Gastrocnemius medialis (tissue), 4 donors: Measurements from ENCODE around the gene HES4.

Source experiments
- CTCF ChIP-seq, 5 experiments: fragments of 450-650 bp in 3 of 5; fragments of 200-600 bp in 2 of 5; sonication (generic) in 2 of 5; IDR thresholded peaks in 4 of 5; conservative IDR thresholded peaks in 1 of 5; 1 replicate in 4 of 5; 2 replicates in 1 of 5; pipeline ENCODE4 v1.5.1; 2016 to 2019; ENCODE audit warnings: antibody characterized with exemption in 5 of 5, mild to moderate bottlenecking in 3 of 5, moderate library complexity in 3 of 5
- POLR2A ChIP-seq, 2 donors: fragments of 450-650 bp; IDR thresholded peaks; one replicate each; pipeline ENCODE4 v1.6.1; 2017; ENCODE audit warnings: antibody characterized with exemption in 2 of 2, mild to moderate bottlenecking in 2 of 2, moderate library complexity in 2 of 2

- TF ChIP-seq POLR2A (IDR thresholded peaks at IDR 0.05): no peak
- TF ChIP-seq CTCF (IDR thresholded peaks at IDR 0.05 in 4 of 5, conservative IDR thresholded peaks at IDR 0.05 in 1 of 5): no peak
Observed at GRCh38 chr1:993379-993995, 6.4 kb downstream of the HES4 start.
